Pancreas (tissue), 10 donors: Measurements from ENCODE around the gene ALAS1. TPM values are rescaled to one million over a fixed set of nuclear protein-coding genes. Genes with fewer than 3 reads are reported as not detected.

Source experiments
- ATAC-seq, 4 donors: fragments of 200-7000 bp; cut with Tn5 transposase; one replicate each; pipeline versions ENCODE4 v1.8.0 to v1.9.1; 2020; ENCODE audit warnings: mild to moderate bottlenecking in 4 of 4, moderate library complexity in 4 of 4
- DNase-seq, 6 donors: peaks; one replicate each; pipeline ENCODE4 v3.0.0-alpha.2; 2020
- FAIRE-seq: peaks from 2 replicates; lab custom pipeline; 2012; peaks lifted over from hg19 to GRCh38; lab: Jason Lieb, UNC
- H3K27ac ChIP-seq, 4 donors: fragments of 200-600 bp; sonication (generic); 1 replicate in 3 of 4; 2 replicates in 1 of 4; pipeline versions ENCODE4 v1.5.0 to v1.8.0; 2020
- H3K27me3 ChIP-seq, 4 donors: fragments of 200-600 bp; one replicate each; pipeline ENCODE4 v1.8.0; 2021
- H3K36me3 ChIP-seq, 3 donors: fragments of 200-600 bp; sonication (generic) in 1 of 3; one replicate each; pipeline versions ENCODE4 v1.5.0 to v1.8.0; 2020 to 2021
- H3K4me1 ChIP-seq, 3 donors: fragments of 200-600 bp; one replicate each; pipeline ENCODE4 v1.8.0; 2021
- H3K4me3 ChIP-seq, 4 donors: fragments of 200-600 bp; sonication (generic) in 2 of 4; one replicate each; pipeline versions ENCODE4 v1.5.0 to v1.8.0; 2020 to 2021
- H3K9me3 ChIP-seq, 4 donors: fragments of 200-600 bp; one replicate each; pipeline ENCODE4 v1.8.0; 2021
- CTCF ChIP-seq, 4 donors: fragments of 200-600 bp; sonication (generic) in 3 of 4; IDR thresholded peaks; one replicate each; pipeline versions ENCODE4 v1.5.0 to v1.8.0; 2021; ENCODE audit warnings: antibody characterized with exemption in 4 of 4
- WGBS, 2 donors: extraction: QIAGEN DNeasy Blood & Tissue Kit; methylation state at CpG; one replicate each; pipeline ENCODE4 v1.1.7; 2013; 5-methylcytosine and 5-hydroxymethylcytosine counted together
- intact Hi-C, 3 donors: fragments of 100-400 bp; cut with DNase I; formaldehyde crosslinking; loops; one replicate each; pipeline versions ENCODE4 v1.11.1 to v1.14.2; 2022
- polyA plus RNA-seq, 2 donors: library from polyadenylated mRNA; stranded (reverse); fragments of 200-250 nt; gene quantifications; one replicate each; pipeline ENCODE4 v1.2.3, GENCODE V29; 2013
- total RNA-seq, 6 donors: library from RNA; stranded (reverse); fragmentation: NEBNext Ultra II Directional in 4 of 6; extraction: Animal tissue kit (Norgen Biotek cat#: 25700) in 4 of 6; gene quantifications; one replicate each; pipeline versions ENCODE4 v1.2.1 to v1.2.4, GENCODE V29; 2021 to 2023
- donor health status: healthy with polysubstance abuse.
- donor health status: DM: no; HTN: no; CAD: no; lungs with moderate emphysema.
- donor health status: DM: no; HTN: no; CAD: no.
- donor health status: control.
- donor health status: control.
- donor health status: Bipolar disorder and iron deficiency.
- donor health status: DM: yes; HTN: yes; CAD: no.
- donor health status: DM: no; HTN: no; CAD: no.
- donor health status: DM: no; HTN: no; CAD: no.
- donor health status: DM: yes; HTN: yes; CAD: no.

ALAS1 gene
- total and polyA plus RNA-seq, 8 donors = 8.4 to 21.7 (median 12.9) TPM

GRCh38 chr3:52197499-52197841 lies 490 bp upstream of the ALAS1 start:
- no peak for TF ChIP-seq CTCF (IDR thresholded peaks at IDR 0.05)
- no peak for FAIRE-seq
- intact Hi-C loops = no loop called here
- H3K9me3 ChIP-seq = no peaks in the 10 kb centered on the region
- H3K36me3 ChIP-seq = peaks cover 0 to 2% (median 0%) of the 10 kb centered on the region in 3 donors
- no peak for DNase-seq
- peak in 1 of 4 donors; percentile 1 for ATAC-seq
- H3K27ac ChIP-seq = peak overlapping the region in 3 of 4 donors; percentile 56 to 64 (median 61)
- 51 to 58% methylated on average over 10 of the region's 10 CpGs for WGBS, 2 donors
- no peaks in the 10 kb centered on the region for H3K27me3 ChIP-seq
- peaks cover 0 to 16% (median 8%) of the 10 kb centered on the region in 3 donors for H3K4me1 ChIP-seq
- H3K4me3 ChIP-seq = peak overlapping the region; percentile 78 to 98 (median 85)

GRCh38 chr3:52198643-52199608 lies 966 bp downstream of the ALAS1 start:
- Histone ChIP-seq H3K4me3 (peak overlapping the region; percentile 78 to 98 (median 85)), H3K27me3 (no peaks in the 10 kb centered on the region), H3K4me1 (peaks cover 0 to 16% (median 8%) of the 10 kb centered on the region in 3 donors), H3K36me3 (peaks cover 0 to 14% (median 0%) of the 10 kb centered on the region in 3 donors), H3K27ac (peak overlapping the region in 1 of 4 donors; percentile 64), H3K9me3 (no peaks in the 10 kb centered on the region)
- FAIRE-seq (no peak), ATAC-seq (no peak), DNase-seq (peak in 1 of 6 donors; percentile 22)
- intact Hi-C loops = no loop called here
- 38 to 39% methylated on average over 14 of the region's 14 CpGs for whole genome bisulfite sequencing, 2 donors
- TF ChIP-seq CTCF (IDR thresholded peaks at IDR 0.05) = no peak

- peaks cover 0 to 35% (median 9%) of the 10 kb centered on the region in 3 donors for H3K36me3 ChIP-seq
Measured at GRCh38 chr3:52200981-52201679, 3.2 kb downstream of the ALAS1 start.

GRCh38 chr3:52202384-52203077 lies 4.6 kb downstream of the ALAS1 start:
- intact Hi-C loops = no loop called here
- 91 to 96% methylated on average over 4 of the region's 4 CpGs for WGBS, 2 donors
- ATAC-seq (no peak), FAIRE-seq (no peak), DNase-seq (peak in 1 of 6 donors; percentile 10)
- no peak for TF ChIP-seq CTCF (IDR thresholded peaks at IDR 0.05)
- H3K4me3 ChIP-seq = no peak overlapping the region
- H3K27ac ChIP-seq = no peak overlapping the region
- no peaks in the 10 kb centered on the region for H3K27me3 ChIP-seq
- H3K4me1 ChIP-seq = peaks cover 0 to 18% (median 3%) of the 10 kb centered on the region in 3 donors
- H3K36me3 ChIP-seq = peaks cover 0 to 45% (median 9%) of the 10 kb centered on the region in 3 donors
- no peaks in the 10 kb centered on the region for H3K9me3 ChIP-seq

More at GRCh38 chr3:52200981-52201679, 3.2 kb downstream of the ALAS1 start:
- 91 to 93% methylated on average over 5 of the region's 5 CpGs for WGBS, 2 donors
- TF ChIP-seq CTCF (IDR thresholded peaks at IDR 0.05) = no peak
- H3K4me3 ChIP-seq = no peak overlapping the region
- H3K27me3 ChIP-seq = no peaks in the 10 kb centered on the region
- FAIRE-seq (no peak), ATAC-seq (no peak), DNase-seq (no peak)
- intact Hi-C loops = no loop called here
- peaks cover 0 to 24% (median 8%) of the 10 kb centered on the region in 3 donors for H3K4me1 ChIP-seq
- no peaks in the 10 kb centered on the region for H3K9me3 ChIP-seq
- no peak overlapping the region for H3K27ac ChIP-seq
